ENCODE measurements around the gene HDHD3.

Gene HDHD3

DNA sequence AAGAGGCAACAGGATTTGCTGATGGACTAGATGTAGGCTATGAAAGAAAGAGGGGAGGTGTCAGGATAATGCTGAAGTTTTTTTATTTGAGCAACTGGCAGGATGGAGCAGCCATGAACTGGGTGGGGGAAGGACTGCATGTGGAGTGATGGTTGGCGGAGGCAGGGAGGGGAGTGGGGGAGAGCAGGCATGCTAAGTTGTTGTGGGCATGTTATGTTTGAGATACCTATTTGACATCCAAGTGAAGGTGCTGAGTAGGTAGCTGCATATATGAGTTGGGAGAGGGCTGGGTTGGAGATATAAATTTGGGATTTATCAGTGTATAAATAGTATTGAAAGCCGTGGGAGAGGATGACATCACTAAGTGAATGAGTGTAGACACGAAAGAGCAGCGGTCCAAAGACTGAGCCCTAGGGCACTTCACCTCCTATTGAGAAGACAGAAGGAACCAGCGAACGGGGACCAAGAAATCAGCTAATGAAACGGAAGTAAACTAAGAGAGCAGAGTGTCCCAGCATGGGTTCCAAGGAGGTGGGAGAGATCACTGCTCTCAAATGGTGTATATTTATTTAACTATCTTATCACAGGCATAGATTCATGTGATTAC is 20.0 kb downstream of the HDHD3 start:
- no peaks in the 10 kb centered on the region for H3K9me3 Mint-ChIP-seq
- peaks cover 16% of the 10 kb centered on the region for H3K4me1 Mint-ChIP-seq
- no peak for ATAC-seq
- DNase-seq (ENCODE audit: low spot score in 2 of 2), result no peak
- no peak overlapping the region for H3K4me3 Mint-ChIP-seq
- no peaks in the 10 kb centered on the region for H3K36me3 Mint-ChIP-seq
- H3K27ac Mint-ChIP-seq, result no peak overlapping the region

- no peak overlapping the region for H3K27ac Mint-ChIP-seq
- no peaks in the 10 kb centered on the region for H3K36me3 Mint-ChIP-seq
- DNase-seq (ENCODE audit: low spot score in 2 of 2), result no peak
- H3K4me3 Mint-ChIP-seq, result no peak overlapping the region
- ATAC-seq, result no peak
- peaks cover 23% of the 10 kb centered on the region for H3K4me1 Mint-ChIP-seq
- H3K9me3 Mint-ChIP-seq, result no peaks in the 10 kb centered on the region
Observed at GRCh38 chr9:113355040-113355596, 21.7 kb downstream of the HDHD3 start.

- Mint-ChIP-seq H3K36me3 (no peaks in the 10 kb centered on the region), H3K4me1 (peaks cover 25% of the 10 kb centered on the region), H3K27ac (no peak overlapping the region), H3K9me3 (no peaks in the 10 kb centered on the region), H3K4me3 (no peak overlapping the region)
- ATAC-seq, result no peak
- DNase-seq (ENCODE audit: low spot score in 2 of 2), result no peak
Observed at GRCh38 chr9:113352411-113352810, 24.4 kb downstream of the HDHD3 start.

DNA sequence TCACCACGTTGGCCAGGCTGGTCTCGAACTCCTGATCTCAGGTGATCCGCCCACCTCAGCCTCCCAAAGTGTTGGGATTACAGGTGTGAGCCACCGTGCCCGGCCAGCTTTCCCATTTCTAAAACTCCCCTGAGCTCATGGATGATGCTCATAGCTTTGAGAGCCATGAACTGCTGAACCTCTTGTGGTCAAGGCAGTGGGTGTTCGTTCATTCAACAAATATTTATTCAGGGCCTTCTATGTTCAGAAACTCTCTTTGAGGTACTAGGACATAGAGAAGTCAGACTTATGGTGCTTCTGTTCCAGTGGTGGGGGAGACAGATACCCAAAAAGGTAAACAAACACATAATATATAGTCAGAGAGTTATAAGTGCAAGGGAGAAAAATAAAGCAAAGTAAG is 24.8 kb downstream of the HDHD3 start:
- DNase-seq (ENCODE audit: low spot score in 2 of 2) (no peak), ATAC-seq (no peak)
- Mint-ChIP-seq H3K4me1 (peaks cover 25% of the 10 kb centered on the region), H3K27ac (no peak overlapping the region), H3K36me3 (no peaks in the 10 kb centered on the region), H3K9me3 (no peaks in the 10 kb centered on the region), H3K4me3 (no peak overlapping the region)

DNA sequence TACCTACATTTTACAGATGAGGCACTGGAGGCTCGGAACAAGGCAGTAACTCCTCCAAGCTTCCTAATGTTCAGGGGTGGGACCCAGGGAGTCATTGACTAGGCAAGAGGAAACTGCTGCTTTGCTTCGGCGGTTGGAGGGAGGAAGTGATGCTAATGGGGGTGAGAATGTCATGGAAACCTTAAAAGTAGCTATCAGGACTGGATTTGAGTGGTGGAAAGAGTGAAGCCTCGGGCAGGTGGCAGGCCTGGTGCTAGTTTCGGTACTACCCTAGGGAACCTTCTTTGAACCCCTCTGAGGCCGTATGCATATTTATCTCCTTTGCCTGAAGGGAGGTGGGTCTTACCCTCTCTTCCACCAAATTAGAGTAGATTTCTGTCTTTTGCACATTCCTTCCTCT is 25.8 kb downstream of the HDHD3 start:
- Mint-ChIP-seq H3K9me3 (no peaks in the 10 kb centered on the region), H3K36me3 (no peaks in the 10 kb centered on the region), H3K4me3 (peak overlapping the region; percentile 77), H3K4me1 (peaks cover 26% of the 10 kb centered on the region), H3K27ac (peak overlapping the region; percentile 0)
- DNase-seq (ENCODE audit: low spot score in 2 of 2), result no peak
- ATAC-seq, result peak; percentile 52

GRCh38 chr9:113350107-113350661 is 26.6 kb downstream of the HDHD3 start:
- H3K9me3 Mint-ChIP-seq, result no peaks in the 10 kb centered on the region
- H3K27ac Mint-ChIP-seq, result peak overlapping the region; percentile 0
- no peaks in the 10 kb centered on the region for H3K36me3 Mint-ChIP-seq
- H3K4me3 Mint-ChIP-seq, result peak overlapping the region; percentile 77
- DNase-seq (ENCODE audit: low spot score in 2 of 2) (no peak), ATAC-seq (peak; percentile 6)
- peaks cover 33% of the 10 kb centered on the region for H3K4me1 Mint-ChIP-seq

GRCh38 chr9:113349445-113350094 is 27.2 kb downstream of the HDHD3 start, which contains the start of gene BSPRY:
BSPRY (plus strand) TSS chr9:113349541; CDS start chr9:113349580, 39 bp downstream.
- Mint-ChIP-seq H3K4me3 (peak within 1 kb of the TSS; percentile 77), H3K27ac (peak within 1 kb of the TSS; percentile 0), H3K4me1 (peaks cover 33% of the 10 kb centered on the region), H3K36me3 (no peaks in the 10 kb centered on the region), H3K9me3 (no peaks in the 10 kb centered on the region)
- peak; percentile 70 for ATAC-seq
- peak; percentile 27 to 66 for DNase-seq (ENCODE audit: low spot score in 2 of 2)

DNA sequence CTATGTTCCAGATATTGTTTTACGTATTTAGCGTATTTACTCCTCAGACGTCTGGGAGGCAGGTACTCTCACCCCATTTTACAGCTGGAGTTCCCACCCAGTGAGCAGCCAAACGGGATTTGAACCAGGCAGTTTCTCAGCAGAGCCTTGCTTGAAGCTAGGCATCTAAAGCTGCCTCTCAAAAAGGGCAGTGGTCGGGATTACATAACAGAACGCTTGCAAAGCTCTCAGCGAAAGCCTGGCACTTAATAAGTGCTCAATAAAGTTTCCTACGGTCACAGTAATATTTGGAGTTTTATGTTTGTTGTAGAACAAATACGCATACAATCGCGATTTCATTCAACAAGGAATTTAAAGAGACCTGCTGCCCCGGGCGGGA is 27.7 kb downstream of the HDHD3 start:
- no peak overlapping the region for H3K27ac Mint-ChIP-seq
- H3K4me3 Mint-ChIP-seq, result peak overlapping the region; percentile 77
- no peaks in the 10 kb centered on the region for H3K36me3 Mint-ChIP-seq
- no peak for ATAC-seq
- no peak for DNase-seq (ENCODE audit: low spot score in 2 of 2)
- H3K9me3 Mint-ChIP-seq, result no peaks in the 10 kb centered on the region
- peaks cover 33% of the 10 kb centered on the region for H3K4me1 Mint-ChIP-seq

GRCh38 chr9:113348437-113348836 is 28.3 kb downstream of the HDHD3 start:
- H3K9me3 Mint-ChIP-seq, result no peaks in the 10 kb centered on the region
- no peak for ATAC-seq
- no peak for DNase-seq (ENCODE audit: low spot score in 2 of 2)
- H3K4me1 Mint-ChIP-seq, result peaks cover 33% of the 10 kb centered on the region
- H3K4me3 Mint-ChIP-seq, result peak overlapping the region; percentile 13
- no peak overlapping the region for H3K27ac Mint-ChIP-seq
- no peaks in the 10 kb centered on the region for H3K36me3 Mint-ChIP-seq

GRCh38 chr9:113345671-113346070 is 31.1 kb downstream of the HDHD3 start:
- no peaks in the 10 kb centered on the region for H3K36me3 Mint-ChIP-seq
- peaks cover 24% of the 10 kb centered on the region for H3K4me1 Mint-ChIP-seq
- ATAC-seq, result no peak
- no peak overlapping the region for H3K27ac Mint-ChIP-seq
- no peaks in the 10 kb centered on the region for H3K9me3 Mint-ChIP-seq
- no peak overlapping the region for H3K4me3 Mint-ChIP-seq
- DNase-seq (ENCODE audit: low spot score in 2 of 2), result no peak

- H3K27ac Mint-ChIP-seq, result no peak overlapping the region
- DNase-seq (ENCODE audit: low spot score in 2 of 2), result no peak
- no peaks in the 10 kb centered on the region for H3K36me3 Mint-ChIP-seq
- no peak for ATAC-seq
- H3K4me1 Mint-ChIP-seq, result peaks cover 24% of the 10 kb centered on the region
- H3K4me3 Mint-ChIP-seq, result no peak overlapping the region
- H3K9me3 Mint-ChIP-seq, result no peaks in the 10 kb centered on the region
Observed at GRCh38 chr9:113345190-113345589, 31.6 kb downstream of the HDHD3 start.

GRCh38 chr9:113343732-113344231 is 33.0 kb downstream of the HDHD3 start:
- DNase-seq (ENCODE audit: low spot score in 2 of 2), result no peak
- H3K9me3 Mint-ChIP-seq, result no peaks in the 10 kb centered on the region
- no peak overlapping the region for H3K4me3 Mint-ChIP-seq
- no peak for ATAC-seq
- H3K36me3 Mint-ChIP-seq, result no peaks in the 10 kb centered on the region
- peaks cover 32% of the 10 kb centered on the region for H3K4me1 Mint-ChIP-seq
- no peak overlapping the region for H3K27ac Mint-ChIP-seq

DNA sequence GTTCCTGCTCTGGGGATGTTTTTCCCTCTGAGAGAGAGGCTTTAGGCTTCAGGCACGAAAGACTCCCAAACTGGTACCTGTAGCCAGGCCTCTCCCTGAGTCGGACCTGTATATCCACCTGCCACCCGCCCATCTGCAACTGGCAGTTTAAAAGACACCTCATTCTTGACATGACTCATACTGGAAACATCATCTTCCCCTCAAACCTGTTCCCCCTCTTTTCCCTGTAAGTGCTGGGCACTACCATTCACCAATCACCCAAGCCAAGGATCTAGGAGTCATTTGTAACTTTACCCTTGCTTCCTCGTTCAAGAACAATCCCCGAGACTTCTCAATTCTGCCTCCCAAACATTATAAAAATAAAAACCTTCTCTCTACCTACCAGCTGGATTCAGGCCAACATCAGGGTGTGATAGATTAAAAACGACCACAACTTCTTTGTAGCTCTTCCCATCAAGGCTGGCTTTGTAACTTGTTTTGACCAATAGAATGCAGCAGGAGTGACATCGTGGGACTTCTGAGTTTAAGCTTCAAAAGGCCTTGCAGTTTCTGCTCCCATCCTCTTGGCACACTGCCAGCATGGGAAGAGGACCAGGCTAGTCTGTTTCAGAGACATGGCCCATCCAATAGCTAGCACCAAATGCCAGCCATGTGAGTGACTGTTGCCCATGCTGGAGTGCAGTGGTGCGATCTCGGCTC is 34.9 kb downstream of the HDHD3 start:
- ATAC-seq (no peak), DNase-seq (ENCODE audit: low spot score in 2 of 2) (no peak)
- peaks cover 32% of the 10 kb centered on the region for H3K4me1 Mint-ChIP-seq
- H3K27ac Mint-ChIP-seq, result no peak overlapping the region
- H3K4me3 Mint-ChIP-seq, result peak overlapping the region; percentile 77
- no peaks in the 10 kb centered on the region for H3K36me3 Mint-ChIP-seq
- no peaks in the 10 kb centered on the region for H3K9me3 Mint-ChIP-seq

GRCh38 chr9:113340011-113340699 is 36.6 kb downstream of the HDHD3 start, which contains the start of gene WDR31:
WDR31 (minus strand) TSS chr9:113340275; CDS start chr9:113332022, 8,253 bp downstream.
- H3K4me3 Mint-ChIP-seq, result peak within 1 kb of the TSS; percentile 77
- peaks cover 25% of the 10 kb centered on the region for H3K4me1 Mint-ChIP-seq
- DNase-seq (ENCODE audit: low spot score in 2 of 2) (peak; percentile 76 to 92), ATAC-seq (peak; percentile 99)
- H3K9me3 Mint-ChIP-seq, result no peaks in the 10 kb centered on the region
- no peaks in the 10 kb centered on the region for H3K36me3 Mint-ChIP-seq
- H3K27ac Mint-ChIP-seq, result peak within 1 kb of the TSS; percentile 79

GRCh38 chr9:113337714-113338113 is 39.1 kb downstream of the HDHD3 start:
- ATAC-seq (no peak), DNase-seq (ENCODE audit: low spot score in 2 of 2) (no peak)
- Mint-ChIP-seq H3K27ac (no peak overlapping the region), H3K36me3 (no peaks in the 10 kb centered on the region), H3K4me1 (peaks cover 25% of the 10 kb centered on the region), H3K4me3 (no peak overlapping the region), H3K9me3 (no peaks in the 10 kb centered on the region)
